Stimulated activated effector memory CD8-positive, alpha-beta T cell treated with anti-CD3 and anti-CD28 coated beads, Interleukin-12 subunit alpha, Interleukin-12 subunit beta, amount 100 ng/mL, for 72 hours (primary cell): ENCODE data around the gene PLD1.
A peak's percentile ranks its signal among the peaks of the same experiment; 100 is the strongest.
"Not testable (repeated sequence)": the region's sequence is repeated elsewhere in the genome, so short reads cannot be mapped to it uniquely, and the experiment has no call there.

Experiments used
- ATAC-seq: fragments of 150-1000 bp; cut with Tn5 transposase; 2 replicates; pipeline ENCODE4 v1.10.0; 2021
- DNase-seq, 2 donors: peaks; one replicate each; pipeline ENCODE4 v3.0.0; 2021 to 2022; ENCODE audit warnings: low spot score in 2 of 2
- H3K27ac Mint-ChIP-seq: one replicate; pipeline ENCODE4 v1.8.0; 2022; ENCODE audit warnings: mild to moderate bottlenecking, mixed read lengths
- H3K36me3 Mint-ChIP-seq: one replicate; pipeline ENCODE4 v1.8.0; 2022; ENCODE audit warnings: mild to moderate bottlenecking, mixed read lengths
- H3K4me1 Mint-ChIP-seq: one replicate; pipeline ENCODE4 v1.8.0; 2022; ENCODE audit warnings: mixed read lengths
- H3K4me3 Mint-ChIP-seq: one replicate; pipeline ENCODE4 v1.8.0; 2022; ENCODE audit warnings: mild to moderate bottlenecking, mixed read lengths
- H3K9me3 Mint-ChIP-seq: one replicate; pipeline ENCODE4 v1.8.0; 2022; ENCODE audit warnings: mixed read lengths

Gene PLD1

GRCh38 chr3:171809861-171810628 lies at the start of gene PLD1:
Gene PLD1, minus strand, starts transcription at chr3:171810483. Its CDS starts 72,432 bp downstream, at chr3:171738051.
- Mint-ChIP-seq H3K27ac (peak within 1 kb of the TSS; percentile 90), H3K4me1 (peaks cover 37% of the 10 kb centered on the region)
- DNase-seq: peak; percentile 50 to 73

GRCh38 chr3:171858770-171859169 lies 48.5 kb upstream of the PLD1 start:
- not testable (repeated sequence) for H3K4me3 Mint-ChIP-seq, DNase-seq, H3K9me3 Mint-ChIP-seq, ATAC-seq, H3K36me3 Mint-ChIP-seq, H3K27ac Mint-ChIP-seq, H3K4me1 Mint-ChIP-seq

More at GRCh38 chr3:171809861-171810628, at the start of gene PLD1:
- H3K9me3 Mint-ChIP-seq: no peaks in the 10 kb centered on the region
- peak; percentile 80 for ATAC-seq
- H3K36me3 Mint-ChIP-seq: peaks cover 12% of the 10 kb centered on the region
- peak within 1 kb of the TSS; percentile 89 for H3K4me3 Mint-ChIP-seq

GRCh38 chr3:171854649-171855305 lies 44.5 kb upstream of the PLD1 start:
- Mint-ChIP-seq H3K9me3 (peaks cover 8% of the 10 kb centered on the region), H3K36me3 (no peaks in the 10 kb centered on the region), H3K4me1 (no peaks in the 10 kb centered on the region), H3K4me3 (no peak overlapping the region), H3K27ac (no peak overlapping the region)
- ATAC-seq (no peak), DNase-seq (no peak)

GRCh38 chr3:171851660-171852058 lies 41.4 kb upstream of the PLD1 start:
- no peak overlapping the region for H3K27ac Mint-ChIP-seq
- no peak overlapping the region for H3K4me3 Mint-ChIP-seq
- H3K4me1 Mint-ChIP-seq: no peaks in the 10 kb centered on the region
- peaks cover 8% of the 10 kb centered on the region for H3K9me3 Mint-ChIP-seq
- DNase-seq: no peak
- no peak for ATAC-seq
- no peaks in the 10 kb centered on the region for H3K36me3 Mint-ChIP-seq

- H3K9me3 Mint-ChIP-seq: peaks cover 8% of the 10 kb centered on the region
- no peak overlapping the region for H3K27ac Mint-ChIP-seq
- no peaks in the 10 kb centered on the region for H3K36me3 Mint-ChIP-seq
- no peak overlapping the region for H3K4me3 Mint-ChIP-seq
- no peaks in the 10 kb centered on the region for H3K4me1 Mint-ChIP-seq
- DNase-seq (no peak), ATAC-seq (no peak)
Observed at GRCh38 chr3:171850960-171851659, 40.8 kb upstream of the PLD1 start.

GRCh38 chr3:171850320-171850959 lies 40.2 kb upstream of the PLD1 start:
- no peak for ATAC-seq
- no peaks in the 10 kb centered on the region for H3K36me3 Mint-ChIP-seq
- H3K4me3 Mint-ChIP-seq: no peak overlapping the region
- no peak for DNase-seq
- H3K4me1 Mint-ChIP-seq: no peaks in the 10 kb centered on the region
- H3K27ac Mint-ChIP-seq: no peak overlapping the region
- H3K9me3 Mint-ChIP-seq: peaks cover 8% of the 10 kb centered on the region

GRCh38 chr3:171849617-171850319 lies 39.5 kb upstream of the PLD1 start:
- no peak for ATAC-seq
- Mint-ChIP-seq H3K9me3 (peaks cover 8% of the 10 kb centered on the region), H3K27ac (no peak overlapping the region), H3K36me3 (no peaks in the 10 kb centered on the region), H3K4me3 (no peak overlapping the region), H3K4me1 (no peaks in the 10 kb centered on the region)
- no peak for DNase-seq

GRCh38 chr3:171847595-171848259 lies 37.4 kb upstream of the PLD1 start:
- no peak overlapping the region for H3K27ac Mint-ChIP-seq
- H3K36me3 Mint-ChIP-seq: no peaks in the 10 kb centered on the region
- ATAC-seq (no peak), DNase-seq (no peak)
- H3K9me3 Mint-ChIP-seq: no peaks in the 10 kb centered on the region
- no peaks in the 10 kb centered on the region for H3K4me1 Mint-ChIP-seq
- H3K4me3 Mint-ChIP-seq: no peak overlapping the region

- Mint-ChIP-seq H3K4me1 (no peaks in the 10 kb centered on the region), H3K9me3 (no peaks in the 10 kb centered on the region), H3K27ac (no peak overlapping the region), H3K36me3 (no peaks in the 10 kb centered on the region), H3K4me3 (no peak overlapping the region)
- DNase-seq (no peak), ATAC-seq (no peak)
Observed at GRCh38 chr3:171847133-171847532, 36.9 kb upstream of the PLD1 start.

GRCh38 chr3:171846597-171846996 lies 36.3 kb upstream of the PLD1 start:
- Mint-ChIP-seq H3K27ac (no peak overlapping the region), H3K36me3 (no peaks in the 10 kb centered on the region), H3K4me1 (no peaks in the 10 kb centered on the region), H3K4me3 (no peak overlapping the region), H3K9me3 (no peaks in the 10 kb centered on the region)
- no peak for DNase-seq
- peak; percentile 96 for ATAC-seq

GRCh38 chr3:171845481-171846284 lies 35.4 kb upstream of the PLD1 start:
- Mint-ChIP-seq H3K4me3 (no peak overlapping the region), H3K4me1 (no peaks in the 10 kb centered on the region), H3K27ac (peak overlapping the region; percentile 2), H3K36me3 (no peaks in the 10 kb centered on the region), H3K9me3 (no peaks in the 10 kb centered on the region)
- no peak for DNase-seq
- no peak for ATAC-seq

GRCh38 chr3:171844873-171845272 lies 34.6 kb upstream of the PLD1 start:
- Mint-ChIP-seq H3K36me3 (no peaks in the 10 kb centered on the region), H3K27ac (no peak overlapping the region), H3K9me3 (no peaks in the 10 kb centered on the region), H3K4me3 (no peak overlapping the region), H3K4me1 (no peaks in the 10 kb centered on the region)
- DNase-seq: no peak
- ATAC-seq: no peak

- H3K4me3 Mint-ChIP-seq: no peak within 1 kb of the TSS
- ATAC-seq (no peak), DNase-seq (no peak)
- H3K9me3 Mint-ChIP-seq: no peaks in the 10 kb centered on the region
- no peaks in the 10 kb centered on the region for H3K4me1 Mint-ChIP-seq
- no peak within 1 kb of the TSS for H3K27ac Mint-ChIP-seq
- no peaks in the 10 kb centered on the region for H3K36me3 Mint-ChIP-seq
Observed at GRCh38 chr3:171842864-171843518, 32.7 kb upstream of the PLD1 start, which contains the start of gene TMEM212. Gene TMEM212, plus strand, starts transcription at chr3:171843349. Its CDS starts 35 bp downstream, at chr3:171843384.
